HG03045 (cell line): ENCODE results near the gene SH2D3A.
"Not testable (repeated sequence)": the region's sequence is repeated elsewhere in the genome, so short reads cannot be mapped to it uniquely, and the experiment has no call there.

Experiments
- ATAC-seq: cut with Tn5 transposase; IDR thresholded peaks from one replicate; pipeline ENCODE4 v1.9.1; 2021; ENCODE audit warnings: mild to moderate bottlenecking, moderate library complexity; ENCODE audit not compliant: unreplicated experiment

SH2D3A gene

DNA sequence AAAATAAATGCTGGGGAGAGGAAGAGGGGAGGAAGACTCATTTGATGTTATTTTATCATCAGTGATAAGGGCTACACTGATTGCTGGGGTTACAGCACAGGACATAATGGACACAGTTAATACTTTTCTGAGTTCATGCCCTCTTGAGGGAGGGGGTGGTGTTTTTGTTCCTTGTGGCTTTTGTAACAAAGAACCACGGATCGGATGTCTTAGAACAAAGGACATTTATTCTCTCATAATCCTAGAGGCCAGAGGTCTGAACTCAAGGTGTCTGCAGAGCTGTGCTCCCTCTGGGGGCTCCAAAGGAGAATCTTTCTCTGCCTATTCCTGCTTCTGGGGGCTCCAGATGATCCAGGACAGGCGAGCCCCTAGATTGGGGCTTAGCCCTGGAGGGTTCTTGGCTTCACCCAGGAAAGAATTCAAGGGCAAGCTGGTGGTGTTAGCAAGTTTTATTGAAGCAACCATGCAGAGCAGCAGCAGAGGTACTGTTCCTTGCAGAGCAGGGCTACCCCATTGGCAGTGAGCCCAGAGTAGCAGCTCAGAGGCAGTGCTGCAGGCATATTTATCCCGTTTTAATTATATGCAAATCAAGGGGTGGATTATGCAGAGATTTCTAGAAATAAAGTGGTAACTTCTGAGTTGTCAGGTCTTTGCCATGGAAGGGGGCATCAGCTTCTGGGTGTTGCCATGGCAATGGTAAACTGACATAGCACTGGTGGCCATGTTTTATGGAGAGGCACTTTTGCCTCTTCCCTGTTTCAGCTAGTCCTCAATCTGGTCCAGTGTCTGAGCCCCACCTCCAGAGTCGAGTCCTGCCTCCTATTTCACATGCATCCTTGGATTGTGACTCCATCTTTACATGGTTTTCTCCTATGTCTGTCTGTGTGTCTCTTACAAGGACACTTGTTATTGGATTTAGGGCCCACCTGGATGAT lies 23.2 kb upstream of the SH2D3A start:
- ATAC-seq: no peak

DNA sequence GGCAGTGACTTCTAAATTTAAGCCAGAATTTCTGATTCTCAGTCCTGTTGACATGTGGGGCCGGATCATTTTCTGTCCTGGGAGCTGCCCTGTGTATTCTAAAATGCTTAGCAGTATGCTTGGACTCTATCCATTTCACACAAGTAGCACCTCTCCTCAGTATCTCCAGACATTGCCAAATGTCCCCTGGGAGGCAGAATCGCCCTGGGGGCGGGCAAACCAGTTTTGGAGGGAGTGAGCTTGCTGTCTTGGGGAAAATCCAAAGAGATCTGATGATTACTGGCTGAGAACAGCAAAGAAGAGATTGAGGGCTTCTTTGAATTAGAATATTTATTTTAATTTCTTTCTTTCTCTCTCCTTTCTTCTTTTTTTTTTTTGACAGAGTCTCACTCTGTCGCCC lies 21.7 kb upstream of the SH2D3A start:
- ATAC-seq: no peak

DNA sequence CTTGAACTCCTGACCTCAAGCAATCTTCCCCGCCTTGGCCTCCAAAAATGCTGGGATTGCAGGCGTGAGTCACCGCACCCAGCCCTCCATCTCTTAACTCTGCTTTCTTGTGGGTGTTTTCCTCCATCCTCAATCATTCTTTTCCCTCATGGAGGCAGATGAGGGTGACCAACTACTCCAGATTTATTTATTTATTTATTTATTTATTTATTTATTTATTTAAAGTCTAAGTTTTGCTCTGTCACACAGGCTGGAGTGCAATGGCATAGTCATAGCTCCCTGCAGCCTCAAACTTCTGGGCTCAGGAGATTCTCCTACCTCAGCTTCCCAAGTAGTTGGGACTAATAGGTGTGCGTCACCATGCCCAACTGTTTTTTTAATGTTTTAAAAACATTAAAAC lies 20.2 kb upstream of the SH2D3A start:
- no peak for ATAC-seq

DNA sequence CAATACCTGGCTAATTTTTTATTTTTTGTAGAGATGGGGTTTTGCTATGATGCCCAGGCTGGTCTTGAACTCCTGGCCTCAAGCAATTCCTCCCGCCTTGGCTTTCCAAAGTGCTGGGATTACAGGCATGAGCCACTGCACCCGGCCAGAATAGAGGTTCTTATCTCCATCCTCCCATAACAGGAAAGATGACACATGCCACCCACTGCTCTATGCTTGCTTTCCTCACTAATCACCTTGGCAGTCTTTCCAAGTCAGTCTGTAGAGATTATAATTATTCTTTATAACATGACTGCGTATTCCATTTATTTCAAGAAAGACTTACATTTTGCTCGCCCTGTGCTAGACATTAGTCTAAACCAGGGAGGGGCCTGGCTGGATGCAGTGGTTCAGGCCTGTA lies 12.0 kb upstream of the SH2D3A start:
- no peak for ATAC-seq

DNA sequence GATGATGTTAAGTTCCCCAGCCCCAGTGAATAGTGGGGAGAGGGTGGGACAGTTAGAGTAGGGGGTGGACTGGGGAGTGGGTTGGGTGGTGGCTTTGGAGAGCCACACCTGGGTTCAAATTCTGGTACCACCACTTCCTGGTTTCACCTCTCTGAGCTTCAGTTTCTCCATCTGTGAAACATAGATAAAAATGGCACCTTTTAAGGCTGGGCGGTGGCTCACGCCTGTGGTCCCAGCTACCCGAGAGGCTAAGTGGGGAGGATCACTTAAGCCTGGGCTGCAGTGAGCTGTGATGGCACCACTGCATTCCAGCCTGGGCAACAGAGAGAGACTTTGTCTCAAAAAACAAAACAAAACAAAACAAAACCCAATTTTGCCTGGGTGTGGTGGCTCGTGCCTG lies 11.2 kb upstream of the SH2D3A start:
- ATAC-seq: no peak

DNA sequence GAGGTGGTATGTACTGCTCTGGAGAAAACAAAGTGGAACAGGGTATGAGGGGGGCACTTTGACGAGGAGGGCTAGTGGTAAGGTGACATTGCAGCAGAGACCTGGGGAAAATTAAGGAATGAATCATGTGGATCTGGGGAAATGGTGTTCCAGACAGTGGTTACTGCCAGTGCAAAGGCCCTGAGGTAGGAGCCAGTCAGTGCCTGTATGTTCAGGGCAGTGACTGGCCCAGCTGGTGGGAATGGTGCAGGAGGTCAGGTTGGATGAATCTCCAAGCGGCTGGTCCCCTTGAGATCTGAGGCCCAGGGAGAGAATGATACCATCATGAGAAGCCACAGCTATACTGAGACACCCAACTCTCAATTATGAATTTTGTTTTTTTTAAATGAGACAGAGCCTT lies 10.2 kb upstream of the SH2D3A start:
- no peak for ATAC-seq

DNA sequence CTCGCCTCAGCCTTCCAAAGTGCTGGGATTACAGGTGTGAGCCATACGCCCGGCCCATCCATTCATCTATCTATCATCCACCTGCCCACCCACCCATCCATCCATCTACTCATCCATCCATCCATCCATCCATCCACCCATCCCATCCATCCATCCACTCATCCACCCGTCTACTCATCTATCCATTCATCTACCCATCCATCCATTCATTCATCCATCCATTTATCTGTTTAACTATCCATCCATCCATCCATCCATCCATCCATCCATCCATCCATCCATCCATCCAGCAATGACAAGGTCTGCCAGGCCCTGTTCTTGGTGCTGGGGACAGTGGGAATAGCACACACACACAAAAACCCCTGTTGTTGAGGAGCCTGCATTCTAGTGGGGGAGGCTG lies 9.8 kb upstream of the SH2D3A start:
- no peak for ATAC-seq

DNA sequence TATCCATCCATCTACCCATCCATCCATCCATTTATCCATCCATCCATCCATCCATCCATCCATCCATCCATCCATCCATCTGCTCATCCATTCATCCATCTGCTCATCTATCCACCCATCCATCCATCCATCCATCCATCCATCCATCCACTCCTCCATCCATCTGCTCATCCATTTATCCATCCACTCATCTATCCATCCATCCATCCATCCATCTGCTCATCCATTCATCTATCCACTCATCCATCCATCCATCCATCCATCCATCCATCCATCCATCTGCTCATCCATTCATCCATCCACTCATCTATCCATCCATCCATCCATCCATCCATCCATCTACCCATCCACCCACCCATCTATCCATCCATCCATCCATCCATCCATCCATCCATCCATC lies 8.8 kb upstream of the SH2D3A start:
- ATAC-seq: not testable (repeated sequence)

DNA sequence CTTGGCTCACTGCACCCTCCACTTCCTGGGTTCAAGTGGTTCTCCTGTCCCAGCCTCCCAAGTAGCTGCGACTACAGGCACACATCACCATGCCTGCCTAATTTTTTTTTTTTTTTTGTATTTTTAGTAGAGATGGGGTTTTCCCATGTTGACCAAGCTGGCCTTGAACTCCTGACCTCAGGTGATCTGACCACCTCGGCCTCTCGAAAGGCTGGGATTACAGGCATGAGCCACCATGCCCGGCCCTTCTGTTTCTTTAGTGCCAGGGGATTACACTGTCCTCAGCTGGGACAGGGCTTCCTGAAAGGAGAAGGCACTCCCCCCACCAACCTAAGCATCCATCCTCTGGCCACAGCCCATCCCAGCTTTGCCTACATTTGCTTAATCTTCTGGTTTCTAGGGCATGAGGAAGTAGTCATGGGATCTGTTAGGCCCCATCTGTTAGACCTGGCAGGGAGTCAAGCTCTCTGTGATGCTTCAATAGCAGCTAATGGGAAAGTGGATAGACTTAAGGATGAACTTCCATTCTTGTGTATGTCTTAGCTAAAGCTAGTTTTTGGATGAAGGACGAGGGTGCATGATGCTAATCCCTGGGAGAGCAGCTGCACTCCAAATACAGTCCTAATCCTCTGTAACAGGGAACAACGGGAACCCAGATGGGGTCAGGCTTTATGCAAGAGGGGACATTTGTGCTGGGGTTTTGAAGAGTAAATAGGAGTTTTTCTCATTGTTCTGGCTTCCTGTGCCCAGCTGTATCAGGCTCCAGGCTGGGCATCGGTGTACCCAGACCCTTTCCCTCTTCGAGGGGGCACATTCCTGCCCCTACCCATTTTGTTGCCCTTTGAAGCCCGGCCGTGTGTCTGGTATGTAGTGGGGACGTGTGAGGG lies 7.8 kb upstream of the SH2D3A start:
- ATAC-seq: no peak

DNA sequence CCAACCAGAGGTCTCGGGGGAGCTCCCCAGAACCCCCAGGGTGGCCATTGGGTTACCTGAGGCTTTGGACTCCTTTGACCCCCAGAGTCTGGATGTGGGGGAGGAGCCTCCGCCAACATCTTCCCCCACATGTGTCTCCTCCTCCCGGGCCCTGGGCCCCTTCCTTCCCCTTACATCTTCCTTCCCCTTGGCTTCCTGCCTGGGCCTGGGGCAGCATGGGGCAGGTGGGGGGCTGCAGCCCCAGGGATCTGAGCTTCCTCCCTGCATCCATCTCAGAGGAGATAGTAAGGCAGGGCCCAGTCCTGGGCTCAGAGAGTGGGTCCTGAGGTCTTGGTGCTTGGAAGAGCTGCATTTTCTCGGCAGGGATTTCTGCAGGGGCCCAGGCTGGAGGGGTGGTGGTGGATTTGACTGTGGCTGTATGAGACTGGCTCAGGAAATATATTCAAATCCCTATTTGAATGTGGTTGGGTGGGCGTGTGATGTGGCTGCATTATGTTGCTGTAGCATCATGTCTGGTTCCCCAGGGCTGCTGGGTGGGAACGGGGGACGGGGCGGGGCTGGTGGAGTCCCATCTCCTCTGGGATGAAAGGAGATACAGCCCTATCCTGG lies 6.2 kb upstream of the SH2D3A start:
- ATAC-seq: no peak

DNA sequence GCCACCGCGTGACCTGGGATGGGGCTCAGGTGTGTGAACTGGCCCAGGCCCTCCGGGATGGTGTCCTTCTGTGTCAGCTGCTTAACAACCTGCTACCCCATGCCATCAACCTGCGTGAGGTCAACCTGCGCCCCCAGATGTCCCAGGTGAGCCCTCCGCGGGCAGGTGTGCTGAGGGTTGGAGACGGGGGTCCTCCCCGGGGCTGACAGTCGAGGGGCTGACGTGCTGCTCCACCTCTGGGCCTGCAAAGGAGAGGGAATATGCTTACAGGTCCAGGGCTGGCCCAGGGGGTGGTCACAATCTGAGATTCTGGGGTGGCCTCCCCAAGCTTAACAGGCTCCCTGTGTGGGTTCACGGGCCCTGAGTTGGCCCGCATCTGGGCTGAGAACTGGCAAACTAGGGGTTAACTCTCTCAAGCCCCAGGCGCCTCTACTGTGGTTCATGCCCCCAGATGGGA lies 5.7 kb upstream of the SH2D3A start:
- ATAC-seq: no peak

DNA sequence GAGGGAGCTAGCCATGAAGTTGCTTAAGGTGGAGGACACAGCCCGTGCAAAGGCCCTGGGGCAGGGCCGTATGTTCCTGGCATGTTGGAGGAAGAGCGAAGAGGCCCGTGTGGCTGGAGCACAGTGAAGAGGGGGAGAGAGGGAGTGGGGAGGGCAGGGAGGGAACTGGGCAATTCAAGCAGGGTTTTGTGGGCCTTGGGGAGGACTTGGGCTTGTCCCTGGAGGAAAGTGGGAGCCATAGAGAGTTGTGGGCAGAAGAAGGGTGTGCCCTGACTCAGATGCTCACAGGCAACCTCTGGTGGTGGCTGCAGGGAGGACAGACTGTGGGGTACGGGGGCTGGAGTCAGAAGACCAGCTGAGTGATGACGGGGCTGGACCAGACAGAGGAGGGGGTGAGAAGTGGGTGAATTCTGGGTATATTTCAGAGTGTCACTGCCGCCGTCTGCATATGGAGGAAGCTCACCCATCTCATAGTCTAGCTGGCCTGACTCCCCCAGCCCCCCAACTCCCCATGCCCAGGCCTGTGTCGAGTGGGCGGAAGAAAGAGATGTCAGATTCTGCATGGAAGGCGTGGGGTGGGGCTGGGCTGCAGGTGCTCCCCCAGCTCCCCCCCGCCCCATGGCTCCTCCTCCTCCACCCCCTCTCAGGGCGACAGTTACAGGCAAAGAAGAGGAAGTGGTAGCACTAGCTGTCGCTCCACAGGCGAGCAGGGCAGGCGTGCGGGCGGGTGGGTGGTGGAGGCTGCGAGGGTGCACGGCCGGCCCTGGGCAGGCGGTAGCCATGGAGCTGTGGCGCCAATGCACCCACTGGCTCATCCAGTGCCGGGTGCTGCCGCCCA lies 5.0 kb upstream of the SH2D3A start, which contains the start of gene VAV1:
Gene VAV1 (plus strand): TSS at position 681 of the 838 bp plus-strand sequence. CDS start 100 bp downstream, at position 781.
- ATAC-seq: no peak

DNA sequence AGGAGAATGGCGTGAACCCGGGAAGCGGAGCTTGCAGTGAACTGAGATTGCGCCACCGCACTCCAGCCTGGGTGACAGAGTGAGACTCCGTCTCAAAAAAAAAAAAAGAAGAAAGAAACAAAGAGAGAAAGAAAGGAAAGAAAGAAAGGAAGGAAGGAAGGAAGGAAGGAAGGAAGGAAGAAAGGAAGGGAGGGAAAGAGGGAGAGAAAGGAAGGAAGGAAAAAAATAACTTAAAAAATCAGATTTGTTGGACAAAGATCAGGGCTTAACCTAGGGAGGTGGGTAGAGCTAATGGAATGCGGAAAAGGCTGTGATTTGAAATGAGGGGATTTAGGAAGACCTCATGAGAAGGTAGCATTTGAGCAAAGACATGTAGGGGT lies 4.4 kb upstream of the SH2D3A start:
- not testable (repeated sequence) for ATAC-seq

DNA sequence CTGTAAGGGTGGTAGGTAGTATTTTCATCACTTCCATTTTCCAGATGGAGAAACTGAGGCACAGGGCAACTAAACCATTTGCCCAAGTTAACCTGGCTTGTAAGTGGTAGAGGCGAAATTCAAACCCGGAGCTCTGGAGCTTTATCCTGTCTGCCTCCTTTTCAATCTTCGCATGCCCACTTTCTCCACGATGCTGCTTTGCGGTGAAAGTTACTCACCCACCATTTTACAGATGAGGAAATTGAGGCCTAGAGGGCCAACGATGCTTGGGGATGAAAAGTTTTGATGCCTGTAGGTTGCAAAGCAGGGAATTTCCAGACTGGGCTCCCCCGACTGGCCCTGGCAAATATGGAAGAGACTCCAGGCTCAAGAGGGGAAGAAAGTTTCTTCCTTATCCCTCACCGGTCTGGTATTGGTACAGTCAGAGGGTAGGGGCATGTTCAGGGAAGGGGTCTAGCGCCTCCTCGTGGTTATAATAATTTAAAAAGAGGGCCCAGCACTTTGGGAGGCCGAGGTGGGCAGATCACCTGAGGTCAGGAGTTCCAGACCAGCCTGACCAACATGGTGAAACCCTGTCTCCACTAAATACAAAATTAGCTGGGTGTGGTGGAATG lies 1.9 kb upstream of the SH2D3A start:
- no peak for ATAC-seq

DNA sequence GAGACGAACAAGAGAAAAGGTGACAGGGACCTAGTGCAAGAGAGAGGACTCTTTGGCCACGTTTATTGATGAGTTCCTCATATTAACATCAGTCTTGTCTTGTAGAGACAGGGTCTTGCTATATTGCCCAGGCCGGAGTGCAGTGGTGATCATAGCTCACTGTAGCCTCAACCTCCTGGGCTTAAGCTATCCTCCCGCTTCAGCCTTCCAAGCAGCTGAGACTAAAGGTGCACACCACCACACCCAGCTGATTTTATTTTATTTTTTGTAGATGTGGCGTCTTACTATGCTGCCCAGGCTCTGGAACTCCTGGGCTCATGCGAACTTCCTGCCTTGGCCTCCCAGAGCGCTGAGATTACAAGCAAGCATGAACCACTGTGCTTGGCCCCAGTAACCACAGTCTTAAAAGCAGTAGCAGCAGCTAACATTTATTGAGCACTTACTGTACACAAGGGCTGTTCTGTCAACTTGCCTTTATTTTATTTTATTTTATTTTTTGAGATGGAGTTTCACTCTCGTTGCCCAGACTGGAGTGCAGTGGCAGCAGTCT lies 1.1 kb upstream of the SH2D3A start:
- ATAC-seq: no peak

DNA sequence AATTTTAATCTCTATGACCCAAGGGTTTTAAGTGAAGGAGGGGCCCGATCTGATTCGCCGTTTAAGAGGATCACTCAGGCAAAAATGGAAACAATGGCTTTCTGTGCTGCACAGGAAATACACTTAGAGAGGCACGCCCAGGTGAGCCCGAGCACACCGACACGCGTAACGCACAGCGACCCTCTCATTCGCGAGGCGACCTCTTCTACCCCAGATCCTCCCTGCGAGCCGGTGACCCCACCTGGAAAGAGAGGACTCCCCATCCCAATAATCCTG lies 216 bp downstream of the SH2D3A start:
- peak; percentile 21 for ATAC-seq

DNA sequence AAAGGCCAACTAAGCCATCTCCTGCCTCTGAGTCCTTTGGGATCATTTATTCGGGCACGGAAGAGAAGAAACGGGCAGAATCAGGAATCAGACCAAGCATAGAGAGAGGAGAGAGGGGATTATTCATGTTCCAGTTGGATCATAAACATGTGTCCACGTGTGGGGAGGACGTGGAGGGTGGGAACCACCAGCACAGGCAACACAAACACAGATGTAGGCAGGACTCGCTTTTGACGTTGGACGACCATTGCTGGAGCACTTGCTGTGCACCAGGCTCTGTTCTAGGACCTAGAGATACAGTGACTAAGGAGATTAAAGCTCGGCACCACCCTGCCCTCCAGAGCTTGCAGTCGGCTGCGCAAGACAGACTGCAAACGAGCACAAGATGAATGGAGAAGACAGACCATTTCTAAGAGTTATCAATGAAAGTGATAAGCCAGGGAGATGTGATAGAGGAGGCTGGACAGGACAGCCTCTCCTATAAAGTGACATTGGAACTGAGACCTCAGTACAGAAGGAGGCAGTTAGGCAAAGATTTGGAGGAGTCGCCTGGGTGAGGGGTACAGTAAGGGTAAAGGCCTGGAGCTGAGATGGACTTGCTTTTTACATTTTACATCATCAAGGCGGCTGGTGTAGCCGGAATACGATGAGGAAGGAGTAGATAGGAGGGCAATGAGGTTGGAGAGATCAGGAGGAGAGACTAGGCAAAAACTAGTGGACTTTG lies 716 bp downstream of the SH2D3A start:
- no peak for ATAC-seq

DNA sequence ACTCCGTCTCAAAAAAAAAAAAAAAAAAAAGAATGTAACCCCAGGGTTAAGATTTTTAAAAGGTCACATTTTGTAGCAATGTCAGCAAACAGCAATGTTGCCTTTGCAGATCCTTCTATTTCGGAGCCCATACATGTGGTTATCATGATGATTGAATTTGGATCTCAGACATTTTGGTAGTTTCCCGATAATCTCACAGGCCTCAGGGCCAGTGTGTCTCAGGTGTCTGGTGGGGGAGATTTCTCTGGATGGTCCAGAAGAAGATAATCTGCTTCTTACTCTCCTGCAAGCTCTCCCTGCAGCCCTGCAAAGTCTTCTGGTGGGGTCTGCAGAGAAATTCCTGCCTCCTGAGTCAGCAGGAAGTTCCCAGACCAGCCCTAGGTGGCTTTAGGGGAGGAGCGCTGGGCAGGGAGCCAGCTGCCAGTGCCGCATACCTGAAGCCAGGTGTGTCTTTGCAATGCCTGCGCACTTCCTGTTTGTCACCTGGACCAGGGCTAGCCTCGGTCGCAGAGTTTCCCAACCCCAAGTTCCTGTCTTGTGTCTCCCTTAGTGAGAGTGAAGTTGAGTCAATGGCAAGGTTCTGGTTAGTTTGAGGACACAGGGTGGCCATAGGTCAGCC lies 1.4 kb downstream of the SH2D3A start:
- no peak for ATAC-seq
